ENCODE measurements around the gene HTR4. TPM values are rescaled to one million over a fixed set of nuclear protein-coding genes. Genes with fewer than 3 reads are reported as not detected.
A peak's percentile ranks its signal among the peaks of the same experiment; 100 is the strongest.

HTR4 gene
- total RNA-seq, 6 experiments from 2014 or later = not detected

DNA sequence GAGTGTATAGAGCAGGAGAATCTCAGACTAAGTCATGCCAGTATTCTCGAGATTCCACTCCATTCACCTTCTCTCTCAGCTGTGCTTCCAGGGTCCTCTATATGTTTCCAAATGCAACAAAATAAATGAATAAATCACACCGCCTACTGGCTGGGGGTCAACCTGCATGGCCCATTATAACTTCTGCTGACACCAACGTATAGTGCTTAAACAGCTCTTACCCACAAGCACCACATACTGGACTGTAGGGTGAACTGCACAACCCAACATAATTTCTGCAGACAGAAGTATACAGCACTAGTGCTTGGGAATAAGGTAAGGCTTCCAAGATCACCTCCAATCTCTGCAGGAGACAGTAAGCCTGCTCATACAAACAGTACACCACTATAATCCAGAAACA lies 33.1 kb upstream of the HTR4 start:
- no peak overlapping the region for H3K4me3 Mint-ChIP-seq
- peak; percentile 24 for DNase-seq
- no peaks in the 10 kb centered on the region for H3K4me1 Mint-ChIP-seq (ENCODE audit: low read depth)
- peaks cover 11% of the 10 kb centered on the region for H3K27me3 Mint-ChIP-seq (ENCODE audit: insufficient read depth)
- H3K36me3 Mint-ChIP-seq (ENCODE audit: low read depth) = no peaks in the 10 kb centered on the region
- no peak overlapping the region for H3K27ac Mint-ChIP-seq
- no peaks in the 10 kb centered on the region for H3K9me3 Mint-ChIP-seq
- TF ChIP-seq, protein P1, sequence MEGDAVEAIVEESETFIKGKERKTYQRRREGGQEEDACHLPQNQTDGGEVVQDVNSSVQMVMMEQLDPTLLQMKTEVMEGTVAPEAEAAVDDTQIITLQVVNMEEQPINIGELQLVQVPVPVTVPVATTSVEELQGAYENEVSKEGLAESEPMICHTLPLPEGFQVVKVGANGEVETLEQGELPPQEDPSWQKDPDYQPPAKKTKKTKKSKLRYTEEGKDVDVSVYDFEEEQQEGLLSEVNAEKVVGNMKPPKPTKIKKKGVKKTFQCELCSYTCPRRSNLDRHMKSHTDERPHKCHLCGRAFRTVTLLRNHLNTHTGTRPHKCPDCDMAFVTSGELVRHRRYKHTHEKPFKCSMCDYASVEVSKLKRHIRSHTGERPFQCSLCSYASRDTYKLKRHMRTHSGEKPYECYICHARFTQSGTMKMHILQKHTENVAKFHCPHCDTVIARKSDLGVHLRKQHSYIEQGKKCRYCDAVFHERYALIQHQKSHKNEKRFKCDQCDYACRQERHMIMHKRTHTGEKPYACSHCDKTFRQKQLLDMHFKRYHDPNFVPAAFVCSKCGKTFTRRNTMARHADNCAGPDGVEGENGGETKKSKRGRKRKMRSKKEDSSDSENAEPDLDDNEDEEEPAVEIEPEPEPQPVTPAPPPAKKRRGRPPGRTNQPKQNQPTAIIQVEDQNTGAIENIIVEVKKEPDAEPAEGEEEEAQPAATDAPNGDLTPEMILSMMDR (IDR thresholded peaks at IDR 0.05) = peak; percentile 69

DNA sequence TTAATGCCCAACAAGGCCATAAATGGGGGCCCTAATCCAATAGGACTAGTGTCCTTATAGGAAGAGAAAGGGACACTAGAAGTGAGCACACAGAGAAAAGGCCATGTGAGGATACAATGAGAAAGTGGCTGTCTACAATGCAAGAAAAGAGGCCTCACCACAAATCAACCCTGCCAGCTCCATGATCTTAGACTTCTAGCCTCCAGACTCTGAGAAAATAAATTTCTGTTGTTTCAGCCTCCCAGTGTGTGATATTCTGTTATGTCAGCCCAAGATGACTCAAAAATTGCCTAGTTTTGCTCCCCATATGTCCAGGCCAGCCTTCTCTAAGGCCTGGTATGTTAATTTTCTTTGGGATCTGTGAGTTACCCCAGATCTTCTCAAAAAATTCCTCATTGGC lies 32.3 kb upstream of the HTR4 start:
- Mint-ChIP-seq H3K36me3 (ENCODE audit: low read depth) (no peaks in the 10 kb centered on the region), H3K4me1 (ENCODE audit: low read depth) (no peaks in the 10 kb centered on the region), H3K4me3 (no peak overlapping the region), H3K27ac (no peak overlapping the region), H3K27me3 (ENCODE audit: insufficient read depth) (peaks cover 8% of the 10 kb centered on the region), H3K9me3 (no peaks in the 10 kb centered on the region)
- DNase-seq = no peak
- TF ChIP-seq, protein P1 (IDR thresholded peaks at IDR 0.05) = no peak

DNA sequence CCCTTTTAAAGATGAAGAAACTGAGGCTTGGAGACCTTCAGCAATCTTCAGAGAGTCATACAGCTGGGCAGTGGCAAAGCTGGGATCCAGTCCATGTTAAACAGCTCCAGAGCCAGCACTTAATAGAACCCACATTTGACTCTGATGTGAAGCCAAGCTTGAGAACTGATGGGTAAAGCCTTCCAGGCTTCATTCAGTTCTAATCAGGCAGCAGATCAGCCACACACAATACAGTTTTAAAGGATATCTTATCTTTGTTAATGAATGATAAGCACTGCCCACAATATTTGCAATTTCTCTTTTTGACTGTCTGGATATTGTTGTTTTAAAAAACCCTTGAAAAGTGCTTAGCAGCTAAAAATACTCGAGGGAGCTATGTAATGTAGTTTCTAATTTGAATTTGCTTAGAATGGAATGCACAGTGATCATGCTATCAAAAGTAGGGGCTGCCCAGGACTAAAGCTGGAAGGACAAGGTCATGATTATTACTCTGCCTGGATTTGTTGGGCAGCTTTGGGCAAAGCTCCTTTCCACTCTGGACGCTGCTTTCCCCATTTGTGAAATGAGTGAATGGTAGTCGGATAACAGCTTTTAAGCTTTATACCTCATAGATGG lies 31.3 kb upstream of the HTR4 start:
- no peak for DNase-seq
- Mint-ChIP-seq H3K4me3 (no peak overlapping the region), H3K4me1 (ENCODE audit: low read depth) (no peaks in the 10 kb centered on the region), H3K36me3 (ENCODE audit: low read depth) (no peaks in the 10 kb centered on the region), H3K9me3 (no peaks in the 10 kb centered on the region), H3K27ac (no peak overlapping the region), H3K27me3 (ENCODE audit: insufficient read depth) (peaks cover 6% of the 10 kb centered on the region; the same call in 1 of the 2 replicates)
- TF ChIP-seq, protein P1 (IDR thresholded peaks at IDR 0.05) = no peak

DNA sequence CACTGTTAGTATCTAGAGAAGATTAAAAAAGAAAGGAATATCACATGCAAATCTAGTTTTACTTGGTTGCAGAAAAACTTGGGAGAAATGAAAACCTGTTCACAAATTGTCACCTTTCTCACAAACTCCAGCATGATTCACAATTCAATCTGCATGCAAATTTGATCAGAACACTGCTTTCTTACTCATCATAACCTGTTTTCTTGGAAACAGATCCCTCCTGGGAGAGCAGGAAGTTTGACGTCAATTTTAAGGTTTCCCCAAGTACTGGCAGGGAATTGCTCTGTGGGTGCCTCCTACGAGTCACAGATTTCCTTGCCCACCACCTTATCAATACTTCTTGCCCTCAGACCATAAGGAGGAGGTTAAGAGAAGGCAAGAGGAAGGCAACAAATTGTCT lies 30.2 kb upstream of the HTR4 start:
- Mint-ChIP-seq H3K4me1 (ENCODE audit: low read depth) (no peaks in the 10 kb centered on the region), H3K27ac (no peak overlapping the region), H3K4me3 (no peak overlapping the region), H3K36me3 (ENCODE audit: low read depth) (no peaks in the 10 kb centered on the region), H3K9me3 (no peaks in the 10 kb centered on the region), H3K27me3 (ENCODE audit: insufficient read depth) (peaks cover 6% of the 10 kb centered on the region; the same call in 1 of the 2 replicates)
- no peak for DNase-seq
- TF ChIP-seq, protein P1 (IDR thresholded peaks at IDR 0.05) = no peak

DNA sequence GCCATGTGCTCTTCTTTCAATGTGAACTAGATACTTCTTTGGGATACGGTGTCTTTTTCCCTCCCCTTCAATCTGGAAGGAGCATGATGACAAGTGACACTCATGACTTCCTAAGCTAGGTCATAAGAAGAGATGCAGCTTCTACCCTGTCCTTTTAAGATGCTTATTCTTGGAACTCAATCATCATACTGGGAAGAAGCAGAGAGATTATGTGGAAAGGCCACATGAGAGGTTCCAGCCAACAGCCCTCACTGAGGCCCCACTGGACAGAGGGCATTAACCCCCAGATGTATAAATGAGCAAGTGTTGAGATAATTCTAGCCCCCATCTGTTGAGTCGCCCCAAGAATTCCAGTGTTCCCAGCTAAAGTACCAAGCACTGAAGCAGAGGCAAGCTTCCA lies 29.3 kb upstream of the HTR4 start:
- TF ChIP-seq, protein P1 (IDR thresholded peaks at IDR 0.05) = no peak
- Mint-ChIP-seq H3K27me3 (ENCODE audit: insufficient read depth) (peaks cover 6% of the 10 kb centered on the region; the same call in 1 of the 2 replicates), H3K4me1 (ENCODE audit: low read depth) (no peaks in the 10 kb centered on the region), H3K36me3 (ENCODE audit: low read depth) (no peaks in the 10 kb centered on the region), H3K27ac (no peak overlapping the region), H3K9me3 (no peaks in the 10 kb centered on the region), H3K4me3 (no peak overlapping the region)
- DNase-seq = no peak
